BE2C (cell line): ENCODE results near the gene TMEM187.

Experiments
- DNase-seq: peaks from one replicate; pipeline ENCODE4 v3.0.0-alpha.2; 2020
- H3K27me3 ChIP-seq: fragments of 250-450 bp; sonication (Bioruptor Pico); 2 replicates; pipeline ENCODE4 v1.5.1; 2020; ENCODE audit warnings: mild to moderate bottlenecking
- H3K36me3 ChIP-seq: fragments of 250-450 bp; sonication (Bioruptor Pico); 2 replicates; pipeline ENCODE4 v1.5.1; 2020; ENCODE audit warnings: mild to moderate bottlenecking
- H3K4me1 ChIP-seq: fragments of 250-450 bp; sonication (Bioruptor Pico); 2 replicates; pipeline ENCODE4 v1.5.1; 2020
- H3K4me3 ChIP-seq: 2 replicates; pipeline ENCODE4 v1.5.1; 2011; ENCODE audit warnings: low read depth, low read length
- H3K9me3 ChIP-seq: fragments of 250-450 bp; sonication (Bioruptor Pico); 2 replicates; pipeline ENCODE4 v1.5.1; 2020
- TF ChIP-seq, protein P1 (sequence below): IDR thresholded peaks from 2 replicates; pipeline ENCODE4 v1.5.1; 2012; ENCODE audit warnings: mild to moderate bottlenecking, low read depth, low read length

TMEM187 gene

DNA sequence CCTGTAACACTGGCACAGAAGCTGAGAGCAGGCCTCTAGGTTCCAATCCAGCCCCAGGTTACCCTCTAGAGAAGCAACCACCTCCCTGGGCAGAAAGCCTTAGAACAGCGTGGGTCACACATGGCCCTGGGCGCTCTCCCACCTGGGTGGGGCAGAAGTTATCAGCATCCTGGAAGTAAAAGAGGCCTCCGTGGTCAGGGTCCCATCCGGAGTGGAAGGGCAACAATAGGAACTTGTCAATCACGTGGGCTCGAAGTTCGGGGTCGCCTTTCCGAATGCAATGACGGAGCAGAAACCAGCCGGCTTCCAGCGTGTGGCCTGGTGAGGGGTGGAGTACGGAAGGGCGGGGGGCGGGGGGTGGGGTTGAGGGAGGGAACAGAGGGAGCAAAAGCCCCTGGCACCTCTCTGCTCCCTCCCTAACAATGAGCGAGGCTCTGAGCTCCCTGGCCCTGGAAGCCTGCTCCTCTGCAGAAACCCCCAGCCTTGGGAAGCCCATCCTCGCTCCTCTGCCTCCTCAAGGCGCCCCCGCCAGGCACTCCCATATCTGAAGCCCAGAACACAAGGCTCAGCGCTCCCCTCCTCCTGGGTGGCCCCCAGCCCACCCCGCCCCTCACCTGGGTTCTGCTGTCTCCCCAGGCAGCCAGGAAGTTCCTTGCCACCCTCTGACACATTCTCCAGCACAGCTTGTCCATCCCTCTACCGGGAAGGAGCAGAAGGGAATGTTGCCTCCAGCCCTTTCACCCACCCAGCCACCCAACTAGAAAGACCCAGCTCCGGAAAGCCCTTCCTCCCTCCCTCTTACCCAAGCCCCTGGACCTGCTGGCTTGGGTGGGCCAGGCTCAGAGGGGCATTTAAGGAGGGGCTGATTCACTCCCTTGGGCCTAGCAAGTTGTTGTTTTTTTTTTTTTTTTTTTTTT, 31.0 kb upstream of the TMEM187 start:
- TF ChIP-seq, protein P1, sequence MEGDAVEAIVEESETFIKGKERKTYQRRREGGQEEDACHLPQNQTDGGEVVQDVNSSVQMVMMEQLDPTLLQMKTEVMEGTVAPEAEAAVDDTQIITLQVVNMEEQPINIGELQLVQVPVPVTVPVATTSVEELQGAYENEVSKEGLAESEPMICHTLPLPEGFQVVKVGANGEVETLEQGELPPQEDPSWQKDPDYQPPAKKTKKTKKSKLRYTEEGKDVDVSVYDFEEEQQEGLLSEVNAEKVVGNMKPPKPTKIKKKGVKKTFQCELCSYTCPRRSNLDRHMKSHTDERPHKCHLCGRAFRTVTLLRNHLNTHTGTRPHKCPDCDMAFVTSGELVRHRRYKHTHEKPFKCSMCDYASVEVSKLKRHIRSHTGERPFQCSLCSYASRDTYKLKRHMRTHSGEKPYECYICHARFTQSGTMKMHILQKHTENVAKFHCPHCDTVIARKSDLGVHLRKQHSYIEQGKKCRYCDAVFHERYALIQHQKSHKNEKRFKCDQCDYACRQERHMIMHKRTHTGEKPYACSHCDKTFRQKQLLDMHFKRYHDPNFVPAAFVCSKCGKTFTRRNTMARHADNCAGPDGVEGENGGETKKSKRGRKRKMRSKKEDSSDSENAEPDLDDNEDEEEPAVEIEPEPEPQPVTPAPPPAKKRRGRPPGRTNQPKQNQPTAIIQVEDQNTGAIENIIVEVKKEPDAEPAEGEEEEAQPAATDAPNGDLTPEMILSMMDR, result no peak
- DNase-seq, result no peak
- Histone ChIP-seq H3K4me1 (no peaks in the 10 kb centered on the region), H3K4me3 (no peak overlapping the region), H3K9me3 (no peaks in the 10 kb centered on the region), H3K27me3 (no peaks in the 10 kb centered on the region), H3K36me3 (no peaks in the 10 kb centered on the region)

DNA sequence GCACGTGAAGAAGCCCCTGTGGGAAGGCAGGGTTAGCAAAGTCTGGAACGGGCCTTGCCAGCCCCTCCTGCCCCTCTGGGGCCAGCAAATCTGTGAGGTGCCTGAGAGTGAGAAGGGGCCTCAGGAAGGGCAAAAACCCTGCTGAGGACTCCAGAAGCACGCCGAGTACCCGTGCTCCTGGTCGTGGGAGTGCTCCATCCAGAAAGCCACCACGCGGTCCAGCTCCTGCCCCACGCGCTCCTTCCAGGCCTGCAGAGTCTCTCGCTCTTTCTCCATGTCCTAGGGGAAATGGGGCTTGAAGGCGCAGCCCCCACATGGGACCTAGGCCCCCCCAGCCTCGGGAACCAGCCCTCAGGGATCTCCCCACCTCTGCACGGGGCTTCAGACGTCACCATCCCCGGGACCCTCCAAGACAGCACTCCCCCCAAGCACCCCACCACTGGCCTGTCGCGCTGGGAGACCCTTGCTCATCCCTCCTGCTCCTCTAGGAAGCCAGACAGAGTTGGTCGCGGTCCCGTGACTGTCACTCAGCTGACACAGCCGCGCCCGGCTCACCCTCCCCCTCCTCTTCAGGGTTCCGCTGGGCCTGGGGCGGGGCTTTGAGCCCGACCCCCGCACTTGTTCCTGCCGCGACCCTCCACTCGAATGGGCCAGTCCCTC, 28.3 kb upstream of the TMEM187 start, which contains the start of gene RENBP:
Gene RENBP (minus strand): TSS at position 504 of the 660 bp plus-strand sequence. CDS start 33 bp downstream, at position 471.
- Histone ChIP-seq H3K4me3 (peak within 1 kb of the TSS; percentile 47), H3K27me3 (no peaks in the 10 kb centered on the region), H3K4me1 (no peaks in the 10 kb centered on the region), H3K36me3 (peaks cover 5% of the 10 kb centered on the region), H3K9me3 (no peaks in the 10 kb centered on the region)
- TF ChIP-seq, protein P1, result no peak
- DNase-seq, result peak; percentile 70

DNA sequence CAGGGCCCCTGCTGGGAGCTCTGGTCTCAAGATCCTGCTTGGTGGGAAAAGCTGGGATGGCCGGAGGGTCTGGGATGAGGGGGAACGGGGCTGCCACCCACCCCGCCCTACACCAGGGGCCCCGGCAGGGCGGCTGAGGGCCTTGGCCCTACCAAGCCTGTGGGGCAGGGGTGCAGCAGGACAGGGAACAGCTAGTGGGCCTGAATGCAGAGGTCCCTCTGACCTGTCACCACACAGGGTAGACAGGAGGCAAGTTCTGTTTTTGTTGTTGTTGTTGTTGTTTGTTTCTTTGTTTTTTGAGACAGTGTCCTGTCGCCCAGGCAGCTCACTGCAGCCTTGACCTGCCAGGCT, 27.8 kb upstream of the TMEM187 start:
- H3K27me3 ChIP-seq, result no peaks in the 10 kb centered on the region
- H3K4me1 ChIP-seq, result no peaks in the 10 kb centered on the region; the same call in 1 of the 2 replicates
- no peaks in the 10 kb centered on the region for H3K9me3 ChIP-seq
- no peak overlapping the region; the same call in 1 of the 2 replicates for H3K4me3 ChIP-seq
- DNase-seq, result no peak
- H3K36me3 ChIP-seq, result peaks cover 10% of the 10 kb centered on the region
- TF ChIP-seq, protein P1, result no peak

DNA sequence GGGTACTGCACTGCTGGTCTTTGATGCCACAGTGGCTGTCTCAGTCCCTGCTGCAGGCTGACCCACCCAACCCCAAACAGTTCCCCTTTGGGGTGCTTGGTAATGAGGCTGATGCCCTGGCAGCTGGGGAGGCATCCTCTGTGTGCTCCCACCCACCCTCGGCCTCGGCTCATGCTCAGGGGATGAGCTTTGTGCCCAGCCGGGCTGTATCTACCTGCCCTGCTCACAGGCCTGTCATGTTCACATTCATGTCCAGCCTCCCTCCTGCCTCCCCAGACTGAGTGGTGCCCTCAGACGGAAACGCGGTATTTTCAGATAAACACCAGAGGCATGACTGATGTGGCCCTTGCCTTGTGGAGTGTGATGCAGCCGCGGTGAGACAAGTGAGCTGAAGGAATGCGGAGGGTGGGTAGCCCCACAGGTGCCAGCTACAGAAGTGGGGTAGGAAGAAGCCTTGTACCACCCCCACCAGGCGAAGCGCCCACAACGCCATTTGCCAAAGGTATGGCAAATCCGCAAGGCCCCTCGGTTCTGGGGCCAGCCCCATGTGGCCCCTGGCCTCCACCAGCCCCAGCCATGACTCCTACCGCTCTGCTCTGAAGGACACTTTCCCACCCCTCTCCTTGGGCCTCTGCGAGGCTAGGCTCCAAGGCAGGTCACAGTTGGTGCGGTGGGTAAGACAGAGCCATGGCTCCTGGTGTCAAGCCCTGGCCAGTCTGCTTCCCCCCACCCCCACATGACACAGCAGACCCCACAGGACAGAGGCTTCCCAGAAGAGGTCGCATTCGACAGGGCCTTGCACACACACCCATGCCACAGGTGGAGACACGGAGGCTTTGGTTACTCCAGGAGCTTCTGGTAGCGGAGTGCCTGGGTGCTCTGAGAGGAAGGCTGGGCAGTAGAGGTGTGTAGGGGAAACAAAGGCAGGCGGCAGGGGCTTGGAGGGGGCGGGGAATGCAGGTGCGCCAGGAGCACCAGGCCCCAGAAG, 26.3 kb upstream of the TMEM187 start:
- no peaks in the 10 kb centered on the region for H3K27me3 ChIP-seq
- H3K9me3 ChIP-seq, result no peaks in the 10 kb centered on the region
- no peak overlapping the region for H3K4me3 ChIP-seq
- TF ChIP-seq, protein P1, result no peak
- no peak for DNase-seq
- H3K36me3 ChIP-seq, result peaks cover 25% of the 10 kb centered on the region
- H3K4me1 ChIP-seq, result no peaks in the 10 kb centered on the region; the same call in 1 of the 2 replicates

DNA sequence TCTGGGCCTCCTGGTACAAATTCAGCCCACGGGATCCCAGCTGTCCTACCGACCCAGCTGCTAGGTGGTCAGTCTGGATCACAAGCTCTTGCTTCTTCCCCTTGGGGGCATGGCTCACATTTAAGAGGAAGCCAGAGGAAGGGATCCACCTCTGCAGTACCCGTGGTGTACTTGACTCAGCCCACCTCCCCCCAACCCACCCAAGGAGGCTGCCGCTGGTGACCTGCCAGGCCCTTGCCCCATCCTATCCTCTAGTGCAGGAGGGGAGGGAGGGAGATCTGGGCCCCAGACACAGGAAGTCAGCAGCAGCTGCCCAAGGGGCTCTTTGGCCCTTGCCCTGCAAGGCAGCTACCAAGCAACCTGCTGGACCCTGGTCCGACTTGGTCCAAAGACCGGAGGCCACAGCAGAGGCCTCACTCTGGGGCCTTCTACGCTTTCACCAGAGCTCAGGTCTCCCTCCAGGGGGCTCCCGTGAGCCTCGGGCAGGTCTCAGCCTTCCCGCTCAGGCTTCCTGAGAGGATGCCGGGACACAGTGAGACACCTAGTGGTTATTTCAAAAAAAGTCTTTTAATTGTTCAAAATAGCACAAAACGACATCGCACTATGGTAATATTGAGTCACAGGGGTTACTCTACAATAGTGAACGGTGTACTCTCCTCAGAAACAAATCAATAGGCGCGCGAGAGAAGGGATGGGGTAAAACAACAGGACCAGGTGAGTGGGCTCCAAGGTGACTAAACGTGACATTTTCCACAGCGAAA, 25.4 kb upstream of the TMEM187 start:
- no peaks in the 10 kb centered on the region; the same call in 1 of the 2 replicates for H3K4me1 ChIP-seq

More for the DNA sequence above, 25.4 kb upstream of the TMEM187 start:
- DNase-seq, result peak; percentile 86
- peaks cover 34% of the 10 kb centered on the region for H3K36me3 ChIP-seq
- TF ChIP-seq, protein P1, result peak; percentile 86
- H3K4me3 ChIP-seq, result no peak overlapping the region
- H3K27me3 ChIP-seq, result no peaks in the 10 kb centered on the region
- H3K9me3 ChIP-seq, result no peaks in the 10 kb centered on the region
